Measurements from ENCODE around the gene XIRP1. TPM values are rescaled to one million over a fixed set of nuclear protein-coding genes. Genes with fewer than 3 reads are reported as not detected.

XIRP1 gene
- total and polyA plus RNA-seq, 2 of the 13 experiments (the other 11 are each of a cell fraction or from before 2014, with no cell fraction given), result not detected

GRCh38 chr3:39213613-39214012, 21.2 kb upstream of the XIRP1 start:
- no TSS peak for BruUV-seq (replicated peaks)
- H3K9me3 ChIP-seq (ENCODE audit: low read length), result no peaks in the 10 kb centered on the region
- intact Hi-C loops (cut with micrococcal nuclease; ENCODE audit: unreplicated experiment) (no loop called here), in situ Hi-C loops (cut with HindIII; ENCODE audit: extremely low pct_ligation_motif_present, low pct_unique_long_range_greater_than_20kb) (no loop called here)
- CTCF ChIA-PET (ENCODE audit: low intra/inter-chr PET ratio, low total read pairs), result no interaction called here
- no peak for FAIRE-seq
- no peaks in the 10 kb centered on the region for H4K20me1 ChIP-seq (ENCODE audit: insufficient read depth, low read length)
- H3K27ac ChIP-seq (ENCODE audit: extremely low read length, insufficient read depth, low read length), result no peak overlapping the region
- ATAC-seq, result no peak
- POLR2A ChIA-PET, result no interaction called here
- DNase-seq (ENCODE audit: low spot score), result no peak
- H3K27me3 ChIP-seq (ENCODE audit: control insufficient read depth in 1 of 2, insufficient read depth in 2 of 2, low read length in 2 of 2), result peaks cover 0 to 5% of the 10 kb centered on the region in 2 experiments; a peak in 2 of 5 replicates
- no peak for TF ChIP-seq HDAC1 (CRISPR knock-in tag; IDR thresholded peaks at IDR 0.05)
- no peak for TF ChIP-seq ZMYM3 (CRISPR knock-in tag; IDR thresholded peaks at IDR 0.05)
- no peak for TF ChIP-seq ZNF234 (CRISPR knock-in tag; conservative IDR thresholded peaks at IDR 0.05)
- no peak for TF ChIP-seq ZNF549 (CRISPR knock-in tag; IDR thresholded peaks at IDR 0.05)
- TF ChIP-seq HIC2 (CRISPR knock-in tag; IDR thresholded peaks at IDR 0.05; ENCODE audit: low read depth), result no peak
- no peak for TF ChIP-seq ZNF639 (CRISPR knock-in tag; conservative IDR thresholded peaks at IDR 0.05)
- no peak for TF ChIP-seq MBD4 (IDR thresholded peaks at IDR 0.05; ENCODE audit: borderline replicate concordance, low read length)
- TF ChIP-seq GATAD2A (CRISPR knock-in tag; IDR thresholded peaks at IDR 0.05), result no peak
- TF ChIP-seq HNRNPL (IDR thresholded peaks at IDR 0.05; ENCODE audit: low read depth, low read length), result no peak
- no peak for TF ChIP-seq DRAP1 (CRISPR knock-in tag; IDR thresholded peaks at IDR 0.05)
- no peak for TF ChIP-seq ATRX (CRISPR knock-in tag; IDR thresholded peaks at IDR 0.05; ENCODE audit: borderline replicate concordance)
- no peak for TF ChIP-seq EED (CRISPR knock-in tag; IDR thresholded peaks at IDR 0.05)
- no peak for TF ChIP-seq ZNF652 (CRISPR knock-in tag; IDR thresholded peaks at IDR 0.05; ENCODE audit: borderline replicate concordance, low read depth)
- TF ChIP-seq TSC22D2 (CRISPR knock-in tag; IDR thresholded peaks at IDR 0.05; ENCODE audit: borderline replicate concordance), result no peak
- H3K9ac ChIP-seq (ENCODE audit: insufficient read depth, low read depth, low read length), result no peak overlapping the region
- no peaks in the 10 kb centered on the region for H3K4me1 ChIP-seq (ENCODE audit: insufficient read depth, low read length)
- H3K36me3 ChIP-seq (replicated peaks in 1 of 2; ENCODE audit: control insufficient read depth in 1 of 2, insufficient read depth in 2 of 2, low read length in 2 of 2), result no peaks in the 10 kb centered on the region
- H2AFZ ChIP-seq (ENCODE audit: low read length), result no peak overlapping the region
- no peak overlapping the region for H3K4me3 ChIP-seq (replicated peaks in 1 of 3; ENCODE audit: insufficient read depth in 1 of 3, low read depth in 2 of 3, low read length in 3 of 3)
- H3K79me2 ChIP-seq (ENCODE audit: insufficient read depth, low read length), result no peaks in the 10 kb centered on the region
- 21% methylated on average over 2 of the region's 2 CpGs for WGBS (ENCODE audit: low lambda C conversion rate)
- no peak overlapping the region for H3K4me2 ChIP-seq (ENCODE audit: low read depth, low read length)
